ENCODE results near the gene SYT9.

DNA sequence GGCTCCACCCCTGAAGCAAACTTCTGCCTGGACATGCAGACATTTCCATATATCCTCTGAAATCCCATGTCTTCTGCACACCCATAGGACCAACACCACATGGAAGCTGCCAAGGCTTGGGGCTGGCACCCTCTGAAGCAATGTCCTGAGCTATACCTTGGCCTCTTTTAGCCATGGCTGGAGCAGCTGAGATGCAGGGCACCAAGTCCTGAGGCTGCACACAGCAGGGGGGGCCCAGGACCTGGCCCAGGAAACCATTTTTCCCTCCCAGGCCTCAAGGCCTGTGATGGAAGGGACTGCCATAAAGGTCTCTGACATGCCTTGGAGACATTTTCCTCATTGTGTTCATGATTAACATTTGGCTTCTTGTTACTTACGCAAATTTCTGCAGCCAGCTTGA, 34.5 kb downstream of the SYT9 start:
- no peak for TF ChIP-seq POLR2AphosphoS5 (IDR thresholded peaks at IDR 0.05; ENCODE audit: low read depth, low read length)
- no peak for TF ChIP-seq POLR2A (IDR thresholded peaks at IDR 0.05; ENCODE audit: low read depth, low read length)

All from GM12892 (cell line).